ENCODE measurements around the gene LRRC74B. TPM values are rescaled to one million over a fixed set of nuclear protein-coding genes. Genes with fewer than 3 reads are reported as not detected.
A peak's percentile ranks its signal among the peaks of the same experiment; 100 is the strongest.
"Not testable (repeated sequence)": the region's sequence is repeated elsewhere in the genome, so short reads cannot be mapped to it uniquely, and the experiment has no call there.

LRRC74B gene
- polyA plus RNA-seq, 3 donors = not detected

DNA sequence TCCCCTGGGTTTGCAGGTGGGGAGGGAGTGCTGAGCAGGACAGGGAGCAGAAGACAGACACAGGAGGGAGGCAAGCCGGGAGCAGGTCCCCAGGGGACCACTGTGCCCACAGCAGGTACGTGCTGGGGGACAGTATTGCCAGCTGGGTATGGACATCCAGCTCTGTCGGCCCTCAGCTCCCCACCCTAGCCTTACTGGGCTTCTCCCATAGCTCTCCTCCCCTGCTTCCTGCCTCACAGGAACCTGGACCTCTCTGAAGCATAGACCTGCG is 9.8 kb downstream of the LRRC74B start:
- H3K9ac ChIP-seq (ENCODE audit: insufficient read depth, low read length, poor library complexity, severe bottlenecking) = no peak overlapping the region
- no peak for TF ChIP-seq CTCF (IDR thresholded peaks at IDR 0.05)
- intact Hi-C loops (cut with micrococcal nuclease) = no loop called here
- no peak overlapping the region for H2AFZ ChIP-seq (ENCODE audit: insufficient read depth, low read depth, low read length, poor library complexity, severe bottlenecking)
- Mint-ChIP-seq H3K27me3 (ENCODE audit: low read depth in 3 of 3) (peaks cover 12 to 24% (median 15%) of the 10 kb centered on the region in 3 donors), H3K4me1 (peaks cover 12% of the 10 kb centered on the region), H3K36me3 (no peaks in the 10 kb centered on the region), H3K4me3 (peak overlapping the region in 1 of 2 donors; percentile 59), H3K27ac (peak overlapping the region in 1 of 7 donors; percentile 9), H3K9me3 (no peaks in the 10 kb centered on the region)
- H3K79me2 ChIP-seq (ENCODE audit: insufficient read depth, low read length) = no peaks in the 10 kb centered on the region
- peaks cover 4 to 8% of the 10 kb centered on the region in 2 donors for H3K4me1 ChIP-seq (ENCODE audit: control insufficient read depth in 1 of 2, insufficient read depth in 2 of 2, low read length in 2 of 2)
- DNase-seq = no peak
- WGBS (ENCODE audit: insufficient coverage) = 30% methylated on average over 3 of the region's 4 CpGs
- H3K36me3 ChIP-seq (replicated peaks in 1 of 2; ENCODE audit: control insufficient read depth in 1 of 2, insufficient read depth in 2 of 2, low read length in 2 of 2) = no peaks in the 10 kb centered on the region
- H3K27me3 ChIP-seq (ENCODE audit: control insufficient read depth in 2 of 2, insufficient read depth in 2 of 2, low read length in 2 of 2) = peaks cover 0 to 10% of the 10 kb centered on the region in 2 donors
- H3K27ac ChIP-seq (ENCODE audit: low read depth in 1 of 2, low read length in 2 of 2) = no peak overlapping the region
- H3K4me3 ChIP-seq (replicated peaks in 1 of 3; ENCODE audit: low read depth in 2 of 3, low read length in 3 of 3) = no peak overlapping the region
- no peaks in the 10 kb centered on the region for H3K9me3 ChIP-seq (replicated peaks in 1 of 2; ENCODE audit: control insufficient read depth in 1 of 2, insufficient read depth in 1 of 2, low read length in 2 of 2)
- peak overlapping the region; percentile 39 for H3K4me2 ChIP-seq (replicated peaks; ENCODE audit: extremely low read depth, low read length, poor library complexity, severe bottlenecking)
- H4K20me1 ChIP-seq (ENCODE audit: insufficient read depth, low read length) = no peaks in the 10 kb centered on the region

DNA sequence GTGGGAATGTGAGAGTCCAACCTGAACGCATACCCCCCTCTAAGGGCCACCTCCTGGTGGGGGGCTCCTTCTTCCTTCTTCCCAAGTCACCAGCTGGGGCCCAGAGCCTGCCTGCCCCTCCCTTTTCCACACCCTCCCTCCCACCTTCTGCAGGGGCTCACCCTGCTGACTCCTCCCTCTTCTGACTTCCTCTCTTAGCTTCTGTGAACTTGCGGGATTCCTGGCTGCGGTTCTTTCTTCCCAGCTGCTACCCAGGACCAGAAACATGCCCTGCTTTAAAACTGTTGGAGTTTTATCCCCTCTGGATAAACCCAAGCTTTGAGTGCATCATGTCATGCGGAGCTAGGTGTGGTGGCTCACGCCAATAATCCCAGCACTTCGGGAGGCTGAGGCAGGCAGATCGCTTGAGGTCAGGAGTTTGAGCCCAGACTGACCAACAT is 10.2 kb downstream of the LRRC74B start:
- Histone ChIP-seq H3K36me3 (replicated peaks in 1 of 2; ENCODE audit: control insufficient read depth in 1 of 2, insufficient read depth in 2 of 2, low read length in 2 of 2) (no peaks in the 10 kb centered on the region), H3K4me3 (replicated peaks in 1 of 3; ENCODE audit: low read depth in 2 of 3, low read length in 3 of 3) (no peak overlapping the region), H3K27me3 (ENCODE audit: control insufficient read depth in 2 of 2, insufficient read depth in 2 of 2, low read length in 2 of 2) (peaks cover 0 to 10% of the 10 kb centered on the region in 2 donors), H3K9me3 (replicated peaks in 1 of 2; ENCODE audit: control insufficient read depth in 1 of 2, insufficient read depth in 1 of 2, low read length in 2 of 2) (no peaks in the 10 kb centered on the region), H3K4me2 (replicated peaks; ENCODE audit: extremely low read depth, low read length, poor library complexity, severe bottlenecking) (peak overlapping the region; percentile 39), H2AFZ (ENCODE audit: insufficient read depth, low read depth, low read length, poor library complexity, severe bottlenecking) (peak overlapping the region; percentile 46), H3K27ac (ENCODE audit: low read depth in 1 of 2, low read length in 2 of 2) (no peak overlapping the region), H3K4me1 (ENCODE audit: control insufficient read depth in 1 of 2, insufficient read depth in 2 of 2, low read length in 2 of 2) (peaks cover 4 to 8% of the 10 kb centered on the region in 2 donors), H3K79me2 (ENCODE audit: insufficient read depth, low read length) (no peaks in the 10 kb centered on the region), H3K9ac (ENCODE audit: insufficient read depth, low read length, poor library complexity, severe bottlenecking) (no peak overlapping the region), H4K20me1 (ENCODE audit: insufficient read depth, low read length) (no peaks in the 10 kb centered on the region)
- no peak for TF ChIP-seq CTCF (IDR thresholded peaks at IDR 0.05)
- H3K27ac Mint-ChIP-seq = peak overlapping the region in 1 of 7 donors; percentile 9
- H3K27me3 Mint-ChIP-seq (ENCODE audit: low read depth in 3 of 3) = peaks cover 13 to 25% (median 15%) of the 10 kb centered on the region in 3 donors
- H3K36me3 Mint-ChIP-seq = no peaks in the 10 kb centered on the region
- intact Hi-C loops (cut with micrococcal nuclease) = no loop called here
- no peaks in the 10 kb centered on the region for H3K9me3 Mint-ChIP-seq
- DNase-seq = peak in 1 of 3 donors; percentile 10
- WGBS (ENCODE audit: insufficient coverage) = 18% methylated on average over 4 of the region's 7 CpGs
- H3K4me1 Mint-ChIP-seq = peaks cover 12% of the 10 kb centered on the region
- peak overlapping the region in 1 of 2 donors; percentile 59 for H3K4me3 Mint-ChIP-seq

- intact Hi-C loops (cut with micrococcal nuclease); H3K79me2 ChIP-seq (ENCODE audit: insufficient read depth, low read length); H3K36me3 ChIP-seq (replicated peaks in 1 of 2; ENCODE audit: control insufficient read depth in 1 of 2, insufficient read depth in 2 of 2, low read length in 2 of 2); H3K4me3 Mint-ChIP-seq; H3K4me2 ChIP-seq (replicated peaks; ENCODE audit: extremely low read depth, low read length, poor library complexity, severe bottlenecking); H3K27ac ChIP-seq (ENCODE audit: low read depth in 1 of 2, low read length in 2 of 2); H3K9ac ChIP-seq (ENCODE audit: insufficient read depth, low read length, poor library complexity, severe bottlenecking); H3K36me3 Mint-ChIP-seq; H4K20me1 ChIP-seq (ENCODE audit: insufficient read depth, low read length); H3K4me3 ChIP-seq (replicated peaks in 1 of 3; ENCODE audit: low read depth in 2 of 3, low read length in 3 of 3); H3K27ac Mint-ChIP-seq; H2AFZ ChIP-seq (ENCODE audit: insufficient read depth, low read depth, low read length, poor library complexity, severe bottlenecking); DNase-seq; H3K9me3 Mint-ChIP-seq; H3K4me1 ChIP-seq (ENCODE audit: control insufficient read depth in 1 of 2, insufficient read depth in 2 of 2, low read length in 2 of 2); H3K9me3 ChIP-seq (replicated peaks in 1 of 2; ENCODE audit: control insufficient read depth in 1 of 2, insufficient read depth in 1 of 2, low read length in 2 of 2): not testable (repeated sequence)
- no CpG with 5 or more reads among the region's 8 CpGs for WGBS (ENCODE audit: insufficient coverage)
- peaks cover 0 to 10% of the 10 kb centered on the region in 2 donors for H3K27me3 ChIP-seq (ENCODE audit: control insufficient read depth in 2 of 2, insufficient read depth in 2 of 2, low read length in 2 of 2)
- peaks cover 12% of the 10 kb centered on the region for H3K4me1 Mint-ChIP-seq
- H3K27me3 Mint-ChIP-seq (ENCODE audit: low read depth in 3 of 3) = peaks cover 10 to 34% (median 18%) of the 10 kb centered on the region in 3 donors
These were observed 14.6 kb downstream of the LRRC74B start for GRCh38 chr22:21060363-21060762.

Data from CD14-positive monocyte (primary cell).